ENCODE measurements around the gene LAMA4.

The LAMA4 gene

GRCh38 chr6:112253841-112254816, at the start of gene LAMA4:
TSS of gene LAMA4 (minus strand) at chr6:112254567. CDS start at chr6:112254150, 417 bp downstream.
- no peak for DNase-seq

DNA sequence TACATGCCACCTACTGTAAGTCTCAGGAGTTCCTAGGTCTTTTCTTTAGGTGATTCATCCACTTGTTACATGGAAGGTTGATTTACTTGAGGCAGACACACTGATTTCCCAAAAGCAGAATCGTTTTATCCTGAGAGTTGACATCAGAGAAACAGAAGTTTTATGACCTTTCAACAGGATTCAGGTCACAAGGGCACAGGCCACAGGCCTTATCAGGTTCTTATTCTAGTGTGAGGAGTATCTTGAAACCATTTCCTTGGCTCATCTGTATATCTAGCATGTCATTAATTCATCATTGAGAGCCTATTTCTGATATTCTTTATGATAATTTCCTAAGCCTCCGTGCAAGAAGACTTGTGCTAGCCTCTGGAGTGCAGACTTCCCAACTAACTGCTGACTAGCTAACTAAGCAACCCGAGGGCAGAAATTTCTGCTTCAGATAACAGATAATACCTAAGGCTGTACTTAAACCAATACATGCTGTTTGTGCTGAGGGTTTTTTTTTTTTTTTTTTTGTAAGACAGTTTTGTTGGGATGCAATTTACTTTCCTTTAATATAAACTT, 47.9 kb upstream of the LAMA4 start:
- DNase-seq, result no peak

DNA sequence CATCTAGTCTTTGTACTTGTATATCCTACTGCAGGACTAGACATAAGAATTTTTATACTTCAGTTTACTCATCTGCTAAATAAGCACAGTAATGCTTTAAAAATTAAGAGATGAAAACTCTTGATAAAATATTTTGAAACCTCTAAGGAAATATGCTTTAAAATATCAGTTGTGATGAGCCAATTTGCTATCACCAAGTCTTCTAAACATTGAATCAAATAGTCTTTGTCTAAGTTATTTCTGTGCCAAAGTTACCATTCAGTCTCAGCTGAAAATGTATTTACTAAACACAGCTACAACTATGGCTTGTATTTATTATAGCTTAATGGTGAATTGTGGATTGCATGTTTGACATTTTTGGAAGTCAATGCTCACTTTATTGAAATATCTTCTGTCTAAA, 46.5 kb upstream of the LAMA4 start:
- no peak for DNase-seq

- no peak for DNase-seq
These were observed 44.5 kb upstream of the LAMA4 start for GRCh38 chr6:112298816-112299281.

DNA sequence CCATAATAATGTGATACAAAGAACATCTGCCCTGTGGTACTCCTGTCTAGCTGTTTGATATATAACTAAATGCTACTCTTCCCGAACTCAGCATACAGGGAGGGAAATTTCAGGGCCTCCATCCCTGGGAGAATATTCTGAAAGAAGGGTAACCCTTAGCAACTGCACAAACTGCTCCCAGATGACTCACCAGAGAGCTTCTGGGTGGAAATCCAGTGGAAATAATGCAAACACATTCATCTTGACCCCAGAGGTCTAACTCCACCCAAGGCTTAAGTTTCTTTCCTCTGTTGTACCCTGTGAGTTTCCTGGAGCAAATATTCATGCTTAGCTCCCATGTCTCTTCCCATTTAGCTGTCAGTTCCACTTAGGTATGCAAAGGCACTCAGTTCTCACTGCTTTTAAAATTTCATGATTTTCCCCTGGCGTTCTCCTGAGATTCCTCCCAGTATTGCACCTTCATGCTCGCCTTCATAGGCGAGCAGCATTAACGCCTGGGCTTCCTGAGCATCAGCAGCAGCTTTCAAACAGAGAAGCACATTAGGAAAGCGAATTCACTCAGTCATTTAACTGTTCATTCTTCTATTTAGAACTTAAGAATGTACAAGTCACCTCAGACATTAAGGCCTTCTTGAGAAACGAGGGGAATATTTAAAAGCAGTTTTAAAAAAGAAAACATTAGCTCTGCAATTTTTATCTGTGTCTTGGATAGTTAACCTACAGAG, 43.8 kb upstream of the LAMA4 start:
- no peak for DNase-seq

GRCh38 chr6:112296694-112297093, 42.3 kb upstream of the LAMA4 start:
- no peak for DNase-seq

- DNase-seq, result no peak
These were observed 41.8 kb upstream of the LAMA4 start for GRCh38 chr6:112296122-112296521.

DNA sequence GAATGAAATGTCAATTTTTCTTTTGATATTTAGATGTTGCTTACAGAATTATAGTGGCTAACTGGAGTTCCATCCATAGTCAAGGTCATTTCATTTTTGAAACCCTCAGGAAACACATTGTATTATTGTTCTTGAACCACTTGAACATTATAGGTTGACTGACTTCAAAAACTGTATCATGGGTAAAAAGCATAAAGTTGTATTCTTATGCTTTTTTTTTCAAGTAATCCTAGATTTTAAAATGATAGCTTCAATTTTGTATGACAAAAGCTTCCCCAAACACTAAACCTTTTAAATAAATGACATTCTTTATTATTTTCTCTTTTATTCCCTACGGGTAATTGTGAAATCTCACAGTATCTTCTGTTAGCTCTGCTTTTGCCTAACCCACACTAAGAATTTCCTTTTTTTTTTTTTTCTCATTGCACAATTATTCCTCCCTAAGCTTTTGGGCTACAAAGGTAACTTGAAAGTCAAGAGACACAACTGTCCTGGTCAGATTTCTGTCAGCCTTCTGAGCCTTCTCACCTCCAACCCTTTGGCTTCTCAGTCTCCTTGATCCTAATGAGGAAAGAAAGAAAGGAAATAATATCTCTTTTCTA, 36.9 kb upstream of the LAMA4 start:
- DNase-seq, result no peak

DNA sequence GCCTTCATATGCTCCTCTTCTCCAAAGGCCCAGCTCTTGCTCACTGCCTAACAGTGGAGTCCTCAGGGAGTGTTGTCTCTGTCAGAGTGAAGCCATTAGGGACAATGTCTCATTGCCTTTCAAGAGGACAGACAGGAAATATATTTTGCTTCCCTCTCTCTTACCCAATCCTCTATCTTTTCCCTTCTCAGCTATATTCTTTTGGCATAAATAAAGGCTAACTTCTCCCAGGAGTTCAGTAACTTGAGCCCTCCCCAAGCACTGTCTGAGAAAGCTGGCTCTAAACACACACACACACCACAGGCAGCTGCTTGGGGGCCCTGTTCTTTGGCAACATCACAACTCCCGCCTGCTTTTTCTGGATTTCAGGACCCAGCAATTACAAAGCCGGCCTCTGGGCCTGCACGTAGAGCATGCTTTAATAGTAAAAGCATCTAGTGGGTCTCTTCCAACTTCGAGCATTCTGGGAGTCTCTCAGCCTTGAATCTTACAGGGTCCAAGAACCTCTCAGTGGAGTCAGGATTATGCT, 34.7 kb upstream of the LAMA4 start:
- DNase-seq, result no peak

DNA sequence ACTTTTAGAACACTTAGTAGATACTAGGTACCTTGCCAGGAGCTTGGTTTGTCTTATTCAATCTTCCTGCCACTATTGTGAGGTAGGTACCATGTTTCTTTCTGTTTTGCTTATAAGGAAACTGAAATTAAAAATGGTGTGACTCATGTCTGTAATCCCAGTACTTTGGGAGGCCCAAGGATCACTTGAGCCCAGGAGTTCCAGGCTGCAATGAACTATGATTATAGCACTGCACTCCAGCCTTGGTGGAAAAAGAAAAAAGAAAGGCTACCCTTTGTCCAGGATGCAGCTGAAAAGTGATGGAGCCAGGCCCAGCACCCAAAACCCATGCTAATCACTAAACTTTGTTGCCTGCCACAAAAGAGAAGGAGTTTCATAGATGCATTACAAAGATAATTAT, 34.1 kb upstream of the LAMA4 start:
- DNase-seq, result no peak

- no peak for DNase-seq
These were observed 33.3 kb upstream of the LAMA4 start for GRCh38 chr6:112287577-112288225.

- no peak for DNase-seq
These were observed 32.3 kb upstream of the LAMA4 start for GRCh38 chr6:112286500-112287144.

- no peak for DNase-seq
These were observed 31.6 kb upstream of the LAMA4 start for GRCh38 chr6:112286010-112286409.

DNA sequence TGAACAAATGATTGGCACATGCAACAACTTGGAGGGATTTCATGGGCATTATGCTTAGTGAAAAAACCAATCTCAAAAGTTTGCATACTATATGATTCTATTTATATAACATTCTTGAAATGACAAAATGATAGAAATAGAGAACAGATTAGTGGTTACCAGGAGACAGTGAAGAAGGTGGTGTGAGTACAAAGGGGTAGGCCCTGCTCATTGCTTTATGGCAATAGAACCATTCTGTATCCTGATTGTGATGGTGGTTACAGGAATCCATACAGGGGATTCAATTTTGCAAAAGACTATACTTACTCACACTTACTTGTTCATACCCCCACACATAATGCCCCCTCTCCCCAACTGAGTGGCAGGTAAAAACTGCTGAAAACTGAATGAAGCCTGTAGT, 30.2 kb upstream of the LAMA4 start:
- no peak for DNase-seq

- no peak for DNase-seq
These were observed 29.3 kb upstream of the LAMA4 start for GRCh38 chr6:112283621-112284020.

- no peak for DNase-seq
These were observed 27.7 kb upstream of the LAMA4 start for GRCh38 chr6:112281821-112282615.

- DNase-seq, result no peak
These were observed 24.9 kb upstream of the LAMA4 start for GRCh38 chr6:112279031-112279935.

GRCh38 chr6:112275365-112275764, 21.0 kb upstream of the LAMA4 start:
- no peak for DNase-seq

DNA sequence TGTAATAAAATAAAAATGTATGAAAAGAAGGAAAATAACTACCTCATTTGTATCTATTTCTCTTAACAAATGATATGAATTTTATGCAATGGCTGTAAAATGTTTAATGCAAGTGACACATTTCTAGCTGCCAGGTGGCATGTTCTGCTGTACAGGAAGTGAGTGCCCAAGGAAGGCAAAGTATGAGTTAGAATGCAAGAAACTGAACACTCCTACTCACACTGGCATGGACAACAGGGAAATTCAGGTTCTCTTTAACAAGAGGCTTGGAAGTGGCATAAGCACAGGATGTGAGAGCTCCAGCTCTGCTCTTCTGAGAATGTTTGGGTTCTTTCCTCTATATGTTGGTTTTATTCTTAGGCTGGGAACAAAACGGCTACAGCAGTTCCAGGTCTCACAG, 20.4 kb upstream of the LAMA4 start:
- no peak for DNase-seq

GRCh38 chr6:112272799-112273198, 18.4 kb upstream of the LAMA4 start:
- DNase-seq, result no peak

Data from NCI-H1436 treated with DMSO at 0.1 percent for 48 hours (cell line).